Gastrocnemius medialis (tissue), 4 donors: ENCODE measurements around the gene CNGA4. TPM values are rescaled to one million over a fixed set of nuclear protein-coding genes. Genes with fewer than 3 reads are reported as not detected.

Experiments used
- ATAC-seq, 2 donors: fragments of 150-250 bp; one replicate each; pipeline ENCODE4 v1.9.1; 2016
- DNase-seq, 2 donors: peaks; one replicate each; pipeline ENCODE4 v3.0.0-alpha.2; 2019
- H3K27ac ChIP-seq, 4 donors: fragments of 200-600 bp; sonication (generic); 1 replicate in 1 of 4; 2 replicates in 3 of 4; pipeline ENCODE4 v1.5.1; 2016 to 2018; ENCODE audit warnings: mild to moderate bottlenecking in 2 of 4, moderate library complexity in 1 of 4
- H3K27me3 ChIP-seq, 3 donors: fragments of 200-600 bp; sonication (generic) in 2 of 3; 1 replicate in 1 of 3; 2 replicates in 2 of 3; pipeline versions ENCODE4 v1.5.1 to v1.6.0; 2016 to 2019; ENCODE audit warnings: mild to moderate bottlenecking in 1 of 3, moderate library complexity in 1 of 3
- H3K36me3 ChIP-seq, 2 donors: fragments of 200-600 bp; sonication (generic) in 1 of 2; one replicate each; pipeline ENCODE4 v1.5.1; 2017 to 2018
- H3K4me1 ChIP-seq, 2 donors: fragments of 200-600 bp; sonication (generic) in 1 of 2; one replicate each; pipeline ENCODE4 v1.5.1; 2016 to 2017; ENCODE audit warnings: mild to moderate bottlenecking in 2 of 2
- H3K4me3 ChIP-seq, 4 donors: fragments of 200-600 bp; sonication (generic) in 3 of 4; 1 replicate in 1 of 4; 2 replicates in 3 of 4; pipeline ENCODE4 v1.5.1; 2016 to 2019; ENCODE audit warnings: mild to moderate bottlenecking in 2 of 4
- H3K9me3 ChIP-seq, 3 donors: fragments of 200-600 bp; sonication (generic) in 2 of 3; 1 replicate in 1 of 3; 2 replicates in 2 of 3; pipeline ENCODE4 v1.5.1; 2016 to 2019
- CTCF ChIP-seq, 5 experiments: fragments of 450-650 bp in 3 of 5; fragments of 200-600 bp in 2 of 5; sonication (generic) in 2 of 5; IDR thresholded peaks in 4 of 5; conservative IDR thresholded peaks in 1 of 5; 1 replicate in 4 of 5; 2 replicates in 1 of 5; pipeline ENCODE4 v1.5.1; 2016 to 2019; ENCODE audit warnings: antibody characterized with exemption in 5 of 5, mild to moderate bottlenecking in 3 of 5, moderate library complexity in 3 of 5
- POLR2A ChIP-seq, 2 donors: fragments of 450-650 bp; IDR thresholded peaks; one replicate each; pipeline ENCODE4 v1.6.1; 2017; ENCODE audit warnings: antibody characterized with exemption in 2 of 2, mild to moderate bottlenecking in 2 of 2, moderate library complexity in 2 of 2
- in situ Hi-C, 4 donors: fragments of 200-750 bp; cut with MboI; loops; one replicate each; pipeline versions ENCODE4 v1.15.0 to v1.8.0; 2017; ENCODE audit warnings: low sequenced_read_pairs in 4 of 4
- intact Hi-C: fragments of 100-400 bp; cut with DNase I; formaldehyde crosslinking; loops from one replicate; pipeline ENCODE4 v1.15.1; 2023; ENCODE audit warnings: low total_unique reads
- total RNA-seq, 4 donors: library from RNA; depleted of rRNA; stranded (reverse); fragments of >200 nt; gene quantifications; one replicate each; pipeline versions ENCODE4 v1.1.0 to v1.2.3, GENCODE V29; 2016

The CNGA4 gene
- total RNA-seq, 4 donors from 2014 or later, result not detected

- intact Hi-C loops, result no loop called here
- in situ Hi-C loops, result loop anchor here (10.0 to 25.0 kb wide), 3 partner anchors 115 to 247 kb away; partner anchors contain the start of genes ARFIP2 (in 3 of the 4), DNHD1 (in 3 of the 4) and TIMM10B (in 3 of the 4)
- Histone ChIP-seq H3K27ac (no peak overlapping the region), H3K4me1 (peaks cover 0 to 8% of the 10 kb centered on the region in 2 donors), H3K36me3 (no peaks in the 10 kb centered on the region), H3K9me3 (no peaks in the 10 kb centered on the region), H3K27me3 (no peaks in the 10 kb centered on the region), H3K4me3 (no peak overlapping the region)
- ATAC-seq (no peak), DNase-seq (no peak)
- TF ChIP-seq POLR2A (IDR thresholded peaks at IDR 0.05), result no peak
- TF ChIP-seq CTCF (IDR thresholded peaks at IDR 0.05 in 4 of 5, conservative IDR thresholded peaks at IDR 0.05 in 1 of 5), result no peak
Observed at GRCh38 chr11:6240139-6240538, 1.2 kb downstream of the CNGA4 start.

GRCh38 chr11:6240781-6241180 lies 1.9 kb downstream of the CNGA4 start:
- no peak overlapping the region for H3K27ac ChIP-seq
- no peaks in the 10 kb centered on the region for H3K9me3 ChIP-seq
- in situ Hi-C loops, result loop anchor here (10.0 to 25.0 kb wide), 3 partner anchors 114 to 247 kb away; partner anchors contain the start of genes ARFIP2 (in 3 of the 4), DNHD1 (in 3 of the 4) and TIMM10B (in 3 of the 4)
- intact Hi-C loops, result no loop called here
- H3K27me3 ChIP-seq, result no peaks in the 10 kb centered on the region
- TF ChIP-seq CTCF (IDR thresholded peaks at IDR 0.05 in 4 of 5, conservative IDR thresholded peaks at IDR 0.05 in 1 of 5) (no peak), POLR2A (IDR thresholded peaks at IDR 0.05) (no peak)
- H3K4me1 ChIP-seq, result peaks cover 0 to 1% of the 10 kb centered on the region in 2 donors
- no peak overlapping the region for H3K4me3 ChIP-seq
- H3K36me3 ChIP-seq, result no peaks in the 10 kb centered on the region
- DNase-seq (no peak), ATAC-seq (no peak)

GRCh38 chr11:6241316-6241715 lies 2.4 kb downstream of the CNGA4 start:
- Histone ChIP-seq H3K27ac (no peak overlapping the region), H3K27me3 (no peaks in the 10 kb centered on the region), H3K4me3 (no peak overlapping the region), H3K36me3 (no peaks in the 10 kb centered on the region), H3K4me1 (no peaks in the 10 kb centered on the region), H3K9me3 (no peaks in the 10 kb centered on the region)
- no peak for DNase-seq
- ATAC-seq, result no peak
- intact Hi-C loops, result no loop called here
- in situ Hi-C loops, result loop anchor here (10.0 to 25.0 kb wide), 3 partner anchors 113 to 246 kb away; partner anchors contain the start of genes ARFIP2 (in 3 of the 4), DNHD1 (in 3 of the 4) and TIMM10B (in 3 of the 4)
- TF ChIP-seq POLR2A (IDR thresholded peaks at IDR 0.05) (no peak), CTCF (IDR thresholded peaks at IDR 0.05 in 4 of 5, conservative IDR thresholded peaks at IDR 0.05 in 1 of 5) (no peak)

- ATAC-seq (no peak), DNase-seq (no peak)
- H3K27ac ChIP-seq, result no peak overlapping the region
- no peaks in the 10 kb centered on the region for H3K36me3 ChIP-seq
- TF ChIP-seq CTCF (IDR thresholded peaks at IDR 0.05 in 4 of 5, conservative IDR thresholded peaks at IDR 0.05 in 1 of 5) (no peak), POLR2A (IDR thresholded peaks at IDR 0.05) (no peak)
- no peaks in the 10 kb centered on the region for H3K27me3 ChIP-seq
- intact Hi-C loops, result no loop called here
- in situ Hi-C loops, result loop anchor here (10.0 to 25.0 kb wide), 3 partner anchors 109 to 242 kb away; partner anchors contain the start of genes ARFIP2 (in 3 of the 4), DNHD1 (in 3 of the 4) and TIMM10B (in 3 of the 4)
- no peaks in the 10 kb centered on the region for H3K9me3 ChIP-seq
- no peak overlapping the region for H3K4me3 ChIP-seq
- no peaks in the 10 kb centered on the region for H3K4me1 ChIP-seq
Observed at GRCh38 chr11:6245536-6245935, 6.6 kb downstream of the CNGA4 start.
